RPMI7951 (cell line): ENCODE results near the gene LDLRAD4. TPM values are rescaled to one million over a fixed set of nuclear protein-coding genes. Genes with fewer than 3 reads are reported as not detected.

ENCODE experiments used
- DNase-seq: peaks from one replicate; pipeline ENCODE4 v3.0.0-alpha.2; 2012; ENCODE audit warnings: low read depth
- total RNA-seq: library from RNA; depleted of rRNA; stranded (reverse); fragments of >200 nt; shearing (Covaris generic); gene quantifications from 2 replicates; pipeline ENCODE4 v1.2.3, GENCODE V29; 2014

Gene LDLRAD4
- total RNA-seq, 1 experiment from 2014 or later = 0.24 TPM

- no peak for DNase-seq
Measured at GRCh38 chr18:13510594-13510993, 292.0 kb downstream of the LDLRAD4 start.

GRCh38 chr18:13511961-13512577 lies 293.5 kb downstream of the LDLRAD4 start:
- no peak for DNase-seq

GRCh38 chr18:13513021-13513420 lies 294.5 kb downstream of the LDLRAD4 start:
- no peak for DNase-seq

- DNase-seq = no peak
Measured at GRCh38 chr18:13513481-13513880, 294.9 kb downstream of the LDLRAD4 start.

- no peak for DNase-seq
Measured at GRCh38 chr18:13514558-13514957, 296.0 kb downstream of the LDLRAD4 start.

- DNase-seq = no peak
Measured at GRCh38 chr18:13516855-13517254, 298.3 kb downstream of the LDLRAD4 start.

GRCh38 chr18:13517369-13517768 lies 298.8 kb downstream of the LDLRAD4 start:
- no peak for DNase-seq

GRCh38 chr18:13518382-13518781 lies 299.8 kb downstream of the LDLRAD4 start:
- no peak for DNase-seq

GRCh38 chr18:13520306-13520705 lies 301.7 kb downstream of the LDLRAD4 start:
- DNase-seq = no peak

GRCh38 chr18:13520741-13521140 lies 302.2 kb downstream of the LDLRAD4 start:
- DNase-seq = no peak

- DNase-seq = no peak
Measured at GRCh38 chr18:13521418-13521817, 302.9 kb downstream of the LDLRAD4 start.

- DNase-seq = no peak
Measured at GRCh38 chr18:13522256-13522655, 303.7 kb downstream of the LDLRAD4 start.

GRCh38 chr18:13522861-13523660 lies 304.5 kb downstream of the LDLRAD4 start:
- DNase-seq = no peak

- no peak for DNase-seq
Measured at GRCh38 chr18:13524054-13524453, 305.5 kb downstream of the LDLRAD4 start.

- no peak for DNase-seq
Measured at GRCh38 chr18:13524811-13525210, 306.3 kb downstream of the LDLRAD4 start.

- no peak for DNase-seq
Measured at GRCh38 chr18:13525381-13526029, 306.9 kb downstream of the LDLRAD4 start.

GRCh38 chr18:13526519-13526918 lies 308.0 kb downstream of the LDLRAD4 start:
- no peak for DNase-seq

GRCh38 chr18:13527256-13527655 lies 308.7 kb downstream of the LDLRAD4 start:
- no peak for DNase-seq

GRCh38 chr18:13527730-13528129 lies 309.2 kb downstream of the LDLRAD4 start:
- DNase-seq = no peak

- DNase-seq = no peak
Measured at GRCh38 chr18:13528739-13529392, 310.3 kb downstream of the LDLRAD4 start.

- no peak for DNase-seq
Measured at GRCh38 chr18:13530033-13530878, 311.7 kb downstream of the LDLRAD4 start.
